Coronary artery (tissue), 2 donors: ENCODE results near the gene DIP2A.
"Not testable (repeated sequence)": the region's sequence is repeated elsewhere in the genome, so short reads cannot be mapped to it uniquely, and the experiment has no call there.

ENCODE experiments used
- DNase-seq: peaks from one replicate; pipeline ENCODE4 v3.0.0-alpha.2; 2017; ENCODE audit warnings: low spot score
- H3K27ac ChIP-seq, 2 donors: fragments of 200-600 bp; sonication (generic); one replicate each; pipeline ENCODE4 v1.5.1; 2016 to 2019
- H3K4me3 ChIP-seq: fragments of 200-600 bp; sonication (generic); 2 replicates; pipeline ENCODE4 v1.5.1; 2016; ENCODE audit warnings: mild to moderate bottlenecking, moderate library complexity
- TF ChIP-seq, protein P1 (sequence below): fragments of 200-600 bp; sonication (generic); IDR thresholded peaks from one replicate; pipeline ENCODE4 v1.5.1; 2019; ENCODE audit warnings: antibody characterized with exemption

Gene DIP2A

DNA sequence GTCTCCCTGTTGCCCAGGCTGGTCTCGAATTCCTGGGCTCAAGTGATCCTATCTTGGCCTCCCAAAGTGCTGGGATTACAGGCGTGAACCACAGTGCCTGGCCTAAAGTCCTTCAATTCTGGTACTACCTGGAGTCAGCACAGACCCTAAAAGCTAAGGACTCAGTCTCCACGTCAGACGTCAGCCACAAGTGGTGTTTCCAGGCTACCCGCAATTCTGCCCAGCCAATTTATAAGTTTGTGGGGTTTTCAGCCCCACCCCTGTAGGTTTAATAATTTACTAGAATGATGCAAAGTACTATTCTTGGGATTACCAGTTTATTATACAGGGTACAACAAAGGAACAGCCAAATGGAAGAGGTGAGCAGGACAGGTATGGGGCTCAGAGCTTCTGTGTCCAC, 10.6 kb upstream of the DIP2A start:
- no peak overlapping the region for H3K27ac ChIP-seq
- DNase-seq, result no peak
- TF ChIP-seq, protein P1, sequence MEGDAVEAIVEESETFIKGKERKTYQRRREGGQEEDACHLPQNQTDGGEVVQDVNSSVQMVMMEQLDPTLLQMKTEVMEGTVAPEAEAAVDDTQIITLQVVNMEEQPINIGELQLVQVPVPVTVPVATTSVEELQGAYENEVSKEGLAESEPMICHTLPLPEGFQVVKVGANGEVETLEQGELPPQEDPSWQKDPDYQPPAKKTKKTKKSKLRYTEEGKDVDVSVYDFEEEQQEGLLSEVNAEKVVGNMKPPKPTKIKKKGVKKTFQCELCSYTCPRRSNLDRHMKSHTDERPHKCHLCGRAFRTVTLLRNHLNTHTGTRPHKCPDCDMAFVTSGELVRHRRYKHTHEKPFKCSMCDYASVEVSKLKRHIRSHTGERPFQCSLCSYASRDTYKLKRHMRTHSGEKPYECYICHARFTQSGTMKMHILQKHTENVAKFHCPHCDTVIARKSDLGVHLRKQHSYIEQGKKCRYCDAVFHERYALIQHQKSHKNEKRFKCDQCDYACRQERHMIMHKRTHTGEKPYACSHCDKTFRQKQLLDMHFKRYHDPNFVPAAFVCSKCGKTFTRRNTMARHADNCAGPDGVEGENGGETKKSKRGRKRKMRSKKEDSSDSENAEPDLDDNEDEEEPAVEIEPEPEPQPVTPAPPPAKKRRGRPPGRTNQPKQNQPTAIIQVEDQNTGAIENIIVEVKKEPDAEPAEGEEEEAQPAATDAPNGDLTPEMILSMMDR, result no peak
- no peak overlapping the region for H3K4me3 ChIP-seq

DNA sequence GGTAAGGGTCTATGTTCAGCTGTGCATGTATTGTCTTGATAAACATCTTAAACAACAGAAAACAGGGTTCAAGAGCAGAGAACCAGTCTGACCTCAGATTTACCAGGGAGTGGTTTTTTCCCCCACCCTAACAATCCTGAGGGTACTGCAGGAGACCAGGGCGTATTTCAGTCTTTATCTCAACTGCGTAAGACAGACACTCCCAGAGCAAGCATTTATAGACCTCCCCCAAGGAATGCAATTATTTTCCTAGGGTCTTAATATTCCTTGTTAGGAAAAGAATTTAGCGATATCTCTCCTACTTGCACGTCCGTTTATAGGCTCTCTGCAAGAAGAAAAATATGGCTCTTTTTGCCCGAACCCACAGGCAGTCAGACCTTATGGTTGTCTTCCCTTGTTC, 9.8 kb upstream of the DIP2A start:
- H3K4me3 ChIP-seq, DNase-seq, H3K27ac ChIP-seq: not testable (repeated sequence)

DNA sequence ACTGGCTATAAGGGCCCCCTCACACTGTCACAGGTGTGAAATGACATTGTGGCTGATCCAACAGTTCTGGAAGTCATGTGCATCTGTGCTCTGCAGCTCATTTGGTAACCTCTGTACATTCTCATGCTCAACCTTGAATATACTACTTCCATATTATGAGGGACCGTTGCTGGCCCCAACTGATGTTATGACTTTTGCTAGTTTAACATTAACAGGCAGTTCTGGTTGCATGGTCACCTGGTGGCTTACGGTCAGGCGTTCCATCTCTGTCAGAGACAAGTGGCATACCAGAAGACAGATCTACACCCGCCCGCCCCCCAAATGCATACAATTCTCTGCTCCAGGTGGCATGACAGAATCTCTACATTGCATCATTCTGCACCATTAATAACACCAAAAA, 6.0 kb upstream of the DIP2A start:
- Histone ChIP-seq H3K4me3 (no peak overlapping the region), H3K27ac (no peak overlapping the region)
- TF ChIP-seq, protein P1, result no peak
- DNase-seq, result no peak

DNA sequence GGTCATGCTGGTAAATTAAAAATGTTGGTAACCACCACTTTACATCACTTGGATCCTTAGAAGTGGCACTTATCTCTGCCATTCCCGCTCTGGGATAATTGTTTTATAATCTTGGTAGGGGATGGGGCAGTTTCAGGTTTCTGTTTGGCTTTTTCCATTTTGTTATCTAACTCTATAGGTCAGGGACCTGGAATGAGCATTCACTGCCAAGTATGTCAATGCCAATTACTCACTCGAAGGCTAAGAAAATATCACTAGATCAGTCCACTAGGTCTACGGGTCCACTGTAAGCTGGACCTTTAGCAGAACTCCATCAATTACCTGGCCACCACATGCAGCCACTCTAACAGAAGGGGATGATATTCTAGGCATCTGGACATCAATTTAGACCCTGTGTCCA, 4.5 kb upstream of the DIP2A start:
- no peak overlapping the region for H3K4me3 ChIP-seq
- TF ChIP-seq, protein P1, result no peak
- H3K27ac ChIP-seq, result no peak overlapping the region
- DNase-seq, result no peak

GRCh38 chr21:46454634-46455390, 3.9 kb upstream of the DIP2A start:
- TF ChIP-seq, protein P1, result no peak
- H3K27ac ChIP-seq, result no peak overlapping the region
- no peak for DNase-seq
- H3K4me3 ChIP-seq, result no peak overlapping the region

DNA sequence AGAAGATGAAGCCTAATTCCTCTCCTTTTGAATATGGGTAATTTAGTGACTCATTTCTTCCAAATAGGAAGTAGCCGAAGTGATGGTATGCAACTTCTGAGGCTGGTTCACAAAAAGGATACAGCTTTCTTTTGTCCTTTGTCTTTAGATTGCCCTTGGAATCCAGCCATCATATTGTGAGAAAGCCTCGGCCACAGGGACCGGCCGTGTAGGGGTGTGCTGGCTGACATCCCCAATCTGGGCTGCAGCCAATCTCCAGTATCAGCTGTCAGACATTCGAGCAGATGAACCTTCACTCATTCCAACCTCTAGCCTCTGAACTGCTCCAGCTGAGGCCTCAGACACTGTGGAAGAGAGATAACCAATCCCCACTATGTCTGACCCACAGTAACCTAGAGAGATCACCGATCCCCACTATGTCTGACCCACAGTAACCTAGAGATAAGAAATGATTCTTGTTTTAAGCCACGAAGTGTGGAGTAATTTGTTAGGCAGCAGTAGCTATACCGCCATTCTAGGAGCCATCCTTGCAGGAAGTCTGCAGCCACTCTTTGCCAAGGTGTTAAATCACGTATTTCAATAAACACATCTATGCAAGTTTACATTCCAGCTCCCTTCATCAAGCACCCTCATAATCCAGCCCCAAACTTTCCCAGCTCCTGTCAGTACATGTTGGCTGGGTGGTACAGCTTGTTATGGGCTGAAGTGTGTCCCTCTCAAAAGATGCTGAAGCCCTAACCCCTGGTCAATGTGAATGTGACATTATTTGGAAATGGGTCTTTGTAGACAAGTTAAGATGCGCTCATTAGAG, 2.9 kb upstream of the DIP2A start:
- DNase-seq, result no peak
- Histone ChIP-seq H3K4me3 (no peak overlapping the region), H3K27ac (peak overlapping the region in 1 of 2 donors; percentile 46)
- TF ChIP-seq, protein P1, result no peak

DNA sequence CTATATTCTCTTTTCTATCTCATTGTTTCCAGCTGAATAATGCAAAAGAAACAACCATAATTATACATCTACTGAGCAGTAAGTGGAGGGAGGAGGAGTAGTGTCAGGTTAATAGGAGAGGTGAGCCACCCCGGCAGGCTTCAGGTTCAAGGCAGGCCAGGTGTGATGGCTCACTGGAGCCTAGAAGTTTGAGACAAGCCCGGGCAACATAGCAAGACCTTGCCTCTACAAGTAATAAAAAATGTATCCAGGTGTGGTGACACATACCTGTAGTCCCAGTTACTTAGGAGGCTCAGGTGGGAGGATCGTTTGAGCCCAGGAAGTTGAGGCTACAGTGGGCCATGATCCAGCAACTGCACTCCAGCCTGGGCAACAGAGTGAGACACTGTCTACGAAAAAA, 1.9 kb upstream of the DIP2A start:
- H3K27ac ChIP-seq, result no peak overlapping the region
- no peak for DNase-seq
- H3K4me3 ChIP-seq, result no peak overlapping the region
- TF ChIP-seq, protein P1, result no peak
